Tibial nerve (tissue), 3 donors: Measurements from ENCODE around the gene HAGHL.

ENCODE experiments used
- CTCF ChIP-seq, 5 experiments: fragments of 200-600 bp in 3 of 5; fragments of 450-650 bp in 2 of 5; sonication (generic) in 3 of 5; IDR thresholded peaks; one replicate each; pipeline ENCODE4 v1.5.1; 2016 to 2019; ENCODE audit warnings: antibody characterized with exemption in 5 of 5, mild to moderate bottlenecking in 3 of 5, moderate library complexity in 2 of 5
- POLR2A ChIP-seq, 2 donors: fragments of 450-650 bp; IDR thresholded peaks; one replicate each; pipeline ENCODE4 v1.6.1; 2017; ENCODE audit warnings: antibody characterized with exemption in 2 of 2, mild to moderate bottlenecking in 2 of 2, moderate library complexity in 2 of 2

GRCh38 chr16:769934-770333 lies 43.0 kb downstream of the HAGHL start:
- no peak for TF ChIP-seq CTCF (IDR thresholded peaks at IDR 0.05)
- TF ChIP-seq POLR2A (IDR thresholded peaks at IDR 0.05): no peak
